Measurements from ENCODE around the gene KRTAP9-9.
"Not testable (repeated sequence)": the region's sequence is repeated elsewhere in the genome, so short reads cannot be mapped to it uniquely, and the experiment has no call there.

The KRTAP9-9 gene

DNA sequence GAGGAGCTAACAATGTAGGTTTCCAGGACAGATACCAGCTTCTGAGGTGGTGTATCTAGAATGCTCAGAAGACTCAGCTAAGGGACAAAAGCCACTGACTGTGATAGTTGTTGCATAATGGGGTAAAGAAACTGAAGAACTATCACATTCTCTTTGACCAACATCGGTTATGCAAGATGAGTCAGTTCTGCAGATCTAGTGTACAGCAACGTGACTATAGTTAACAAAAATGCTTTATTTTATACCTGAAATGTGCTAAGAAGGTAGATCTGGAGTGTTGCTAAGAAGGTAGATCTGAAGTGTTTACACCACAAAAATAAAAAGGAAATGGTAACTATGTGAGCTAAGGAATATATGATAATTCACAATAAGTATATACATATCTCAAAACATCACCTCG, 12.5 kb downstream of the KRTAP9-9 start:
- no peak for DNase-seq

GRCh38 chr17:41271323-41271722, 16.1 kb downstream of the KRTAP9-9 start:
- not testable (repeated sequence) for DNase-seq

GRCh38 chr17:41271858-41272257, 16.7 kb downstream of the KRTAP9-9 start:
- DNase-seq: no peak

GRCh38 chr17:41275648-41276190, 20.5 kb downstream of the KRTAP9-9 start, which contains the start of gene KRTAP9-7:
Gene KRTAP9-7 (plus strand): TSS chr17:41275698. CDS start chr17:41275698, 0 bp downstream.
- DNase-seq: not testable (repeated sequence)

DNA sequence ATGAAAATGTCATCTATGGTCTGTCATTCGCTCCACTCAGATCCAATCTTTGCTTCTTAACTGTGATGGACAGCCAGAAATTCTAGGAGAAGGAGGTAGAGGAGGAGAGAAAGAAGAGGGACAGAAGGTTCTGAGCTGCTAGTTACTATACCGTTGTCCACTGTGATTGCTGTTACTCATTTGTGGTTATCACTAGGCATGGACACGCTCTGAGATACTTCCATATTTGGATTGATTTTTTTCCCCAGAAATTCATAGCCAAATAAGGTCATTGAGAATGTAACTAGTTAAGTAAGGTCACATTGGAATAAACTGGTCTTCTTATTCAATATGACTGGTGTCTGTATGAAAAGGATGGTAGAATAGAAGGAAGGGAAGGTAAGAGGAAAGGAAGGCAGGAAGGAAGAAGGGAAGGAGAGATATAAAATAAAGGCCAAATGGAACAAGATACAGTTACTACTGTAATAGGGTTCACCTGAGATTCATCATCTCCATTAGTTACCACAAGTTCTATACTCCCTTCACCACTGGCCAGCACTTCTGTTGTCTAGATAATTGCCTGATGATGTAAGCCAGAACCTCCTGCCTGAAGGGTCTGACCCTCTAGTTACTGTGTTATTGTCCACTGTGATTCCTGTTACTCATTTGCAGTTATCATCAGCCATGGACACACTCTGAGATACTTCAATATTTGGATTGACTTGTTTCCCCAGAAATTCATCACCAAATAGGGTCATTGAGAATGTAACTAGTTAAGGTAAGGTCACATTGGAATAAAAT, 23.2 kb downstream of the KRTAP9-9 start:
- DNase-seq: no peak

DNA sequence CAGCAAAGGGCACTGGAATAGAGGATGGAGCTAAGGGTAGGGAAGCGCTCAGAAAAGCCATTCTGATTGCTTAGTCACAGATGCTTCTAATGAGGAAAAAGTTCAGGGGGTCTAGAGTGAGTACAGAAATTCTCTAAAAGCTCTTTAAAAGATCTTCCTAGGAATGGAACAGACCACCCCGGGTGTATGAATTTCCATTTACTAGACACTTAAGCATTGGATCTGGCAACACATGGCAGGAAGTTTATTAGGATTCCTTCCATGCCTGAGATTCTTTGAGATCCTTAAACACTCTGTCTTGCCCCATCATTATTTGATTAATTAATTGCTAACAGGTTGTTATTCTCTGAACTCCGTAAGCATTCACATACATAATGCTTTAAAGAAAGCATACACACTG, 28.9 kb downstream of the KRTAP9-9 start:
- DNase-seq: no peak

- DNase-seq: no peak
Observed at GRCh38 chr17:41284546-41284945, 29.4 kb downstream of the KRTAP9-9 start.

DNA sequence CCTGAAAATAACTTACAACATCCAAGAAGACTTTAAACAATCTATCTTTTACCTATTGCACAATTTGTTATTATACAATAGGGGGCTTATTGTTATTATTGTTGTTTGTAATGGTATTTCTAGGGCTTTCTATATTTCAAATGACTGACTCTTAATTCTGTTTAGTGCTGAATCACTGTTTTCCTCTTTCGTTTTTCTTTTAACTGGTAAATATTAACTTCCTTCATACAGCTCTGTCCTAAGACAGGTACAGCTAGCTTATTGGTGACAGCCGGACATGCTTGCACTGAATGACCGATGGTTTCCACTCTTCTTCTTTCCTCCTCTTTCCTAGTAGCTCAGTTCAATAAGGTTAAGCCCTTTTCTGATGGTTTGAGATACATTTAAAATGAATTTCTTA, 31.9 kb downstream of the KRTAP9-9 start:
- DNase-seq: no peak

- DNase-seq: no peak
Observed at GRCh38 chr17:41294016-41294415, 38.8 kb downstream of the KRTAP9-9 start.

DNA sequence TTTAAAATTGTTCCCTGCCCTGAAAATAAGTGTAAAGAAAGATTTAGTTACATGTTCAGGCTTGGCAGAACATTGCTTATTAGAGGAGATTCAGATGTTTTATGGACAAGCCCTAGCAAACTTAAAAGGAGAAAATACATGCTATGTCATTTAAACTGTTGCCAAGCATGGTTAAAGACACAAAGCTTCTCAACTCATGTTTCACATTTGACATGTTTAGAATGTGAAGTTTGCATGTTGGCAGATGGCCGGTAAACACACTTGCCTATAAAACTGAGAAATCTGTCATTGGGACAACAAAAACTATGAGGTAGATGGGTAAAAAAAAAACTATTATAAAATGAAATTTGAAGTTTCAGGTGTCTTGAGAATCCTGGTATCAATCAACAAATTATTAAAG, 41.7 kb downstream of the KRTAP9-9 start:
- DNase-seq: no peak

- DNase-seq: no peak
Observed at GRCh38 chr17:41298458-41299135, 43.4 kb downstream of the KRTAP9-9 start.

DNA sequence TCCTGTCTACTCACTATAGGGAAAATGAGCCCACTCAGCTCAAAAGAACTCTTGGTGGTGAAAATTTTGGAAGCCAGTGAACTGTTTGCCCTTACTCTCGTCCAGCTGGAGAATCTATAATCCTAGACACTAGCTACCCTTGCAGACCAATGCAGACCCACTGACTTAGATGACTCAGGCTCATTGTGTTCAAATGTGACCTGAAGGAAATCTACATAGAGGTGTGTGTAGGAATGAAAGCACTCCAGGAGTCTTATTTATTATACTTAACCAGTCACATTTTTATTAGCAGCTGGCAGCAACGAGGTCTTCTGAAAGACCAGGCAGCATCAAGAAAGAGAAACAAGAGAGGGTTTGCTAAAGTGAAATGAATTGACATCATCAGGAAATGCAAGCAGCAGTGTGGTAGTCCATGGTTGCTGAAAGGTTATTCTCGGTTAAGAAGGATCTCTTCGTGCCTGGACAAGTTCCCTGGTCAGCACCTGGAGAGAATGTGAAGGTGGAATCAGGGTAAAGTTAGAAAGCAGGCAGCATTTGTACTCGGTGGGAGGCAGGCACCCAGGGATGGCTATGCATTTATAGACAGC, 46.1 kb downstream of the KRTAP9-9 start:
- no peak for DNase-seq

DNA sequence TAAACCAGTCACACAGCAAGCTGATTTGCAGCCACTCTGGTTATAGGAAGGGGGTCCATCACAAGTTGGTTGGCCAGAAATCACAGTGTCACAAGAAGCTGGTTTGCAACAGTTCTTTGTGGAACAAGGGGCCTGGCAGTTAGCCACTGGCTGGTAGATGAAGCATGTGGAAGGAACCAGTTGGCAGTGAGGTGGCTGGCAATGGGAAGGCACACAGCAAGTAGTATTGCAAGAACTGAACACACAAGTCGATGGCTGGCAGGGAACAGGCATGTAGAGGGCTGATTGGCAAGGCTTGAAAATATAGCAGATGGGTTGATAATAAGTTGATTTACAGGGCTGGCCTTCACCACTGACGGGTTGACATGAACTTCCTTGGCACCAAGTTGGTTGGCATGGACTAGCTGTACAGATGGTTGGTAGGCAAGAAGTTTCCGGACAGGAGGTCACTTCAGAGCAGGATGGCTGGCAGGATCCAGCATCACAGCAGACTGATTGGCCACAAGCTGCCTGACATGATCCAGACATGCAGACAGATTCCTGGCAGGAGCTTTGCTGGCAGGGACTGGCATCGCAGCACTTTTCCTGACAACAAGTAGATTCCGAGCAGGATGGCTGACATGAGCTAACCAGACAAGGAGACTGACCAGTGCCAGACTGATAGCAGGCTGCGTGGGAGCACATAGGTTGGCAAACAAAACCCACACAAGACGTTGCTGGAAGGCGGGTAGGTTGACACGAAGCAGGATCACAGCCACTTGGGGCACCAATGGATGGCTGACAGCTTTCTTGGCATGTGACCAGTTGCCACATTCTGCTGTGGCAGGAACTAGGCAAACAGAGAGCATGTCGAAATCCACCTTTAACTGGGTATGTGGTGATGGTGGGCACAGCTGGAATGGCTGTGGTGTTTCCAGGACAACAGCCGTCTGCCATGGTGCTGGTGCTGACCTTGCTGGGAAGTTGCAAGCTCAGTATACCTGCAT, 47.0 kb downstream of the KRTAP9-9 start, which contains the start of gene KRTAP29-1:
KRTAP29-1 (minus strand) TSS at position 936 of the 986 bp plus-strand sequence; CDS start at position 936, 0 bp downstream.
- DNase-seq: no peak

DNA sequence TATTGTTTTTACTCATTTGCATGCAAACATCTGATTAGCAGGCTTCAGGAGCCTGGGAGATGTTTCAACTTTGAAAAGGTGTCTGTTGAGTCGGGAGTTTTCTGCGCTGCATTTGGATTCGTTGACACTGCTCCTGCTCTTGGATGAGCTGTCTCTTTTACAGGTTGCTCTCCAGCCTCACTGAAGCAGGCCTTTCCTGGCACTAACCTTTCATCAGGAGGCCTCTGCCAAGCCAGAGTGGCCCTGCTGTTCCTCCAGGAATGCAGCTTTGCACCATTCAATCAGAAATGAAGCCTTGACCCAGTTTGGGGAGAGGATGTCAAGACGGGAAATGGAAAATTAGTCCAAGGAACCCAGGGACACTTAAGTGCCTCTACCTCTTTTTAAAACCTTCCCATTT, 47.8 kb downstream of the KRTAP9-9 start:
- DNase-seq: no peak

GRCh38 chr17:41304091-41304490, 48.9 kb downstream of the KRTAP9-9 start:
- no peak for DNase-seq
